ENCODE data around the gene DCP1A. TPM values are rescaled to one million over a fixed set of nuclear protein-coding genes. Genes with fewer than 3 reads are reported as not detected.

The DCP1A gene
- total RNA-seq, 1 donor from 2014 or later: 33.8 TPM

GRCh38 chr3:53239800-53240199 is 107.5 kb downstream of the DCP1A start:
- H3K36me3 Mint-ChIP-seq (ENCODE audit: low read depth, unreplicated experiment): peaks cover 16% of the 10 kb centered on the region
- no peak for DNase-seq (ENCODE audit: low spot score)
- H3K27me3 Mint-ChIP-seq (ENCODE audit: unreplicated experiment): peaks cover 2% of the 10 kb centered on the region
- no peak overlapping the region for H3K4me3 Mint-ChIP-seq (ENCODE audit: unreplicated experiment)
- TF ChIP-seq, protein P1, sequence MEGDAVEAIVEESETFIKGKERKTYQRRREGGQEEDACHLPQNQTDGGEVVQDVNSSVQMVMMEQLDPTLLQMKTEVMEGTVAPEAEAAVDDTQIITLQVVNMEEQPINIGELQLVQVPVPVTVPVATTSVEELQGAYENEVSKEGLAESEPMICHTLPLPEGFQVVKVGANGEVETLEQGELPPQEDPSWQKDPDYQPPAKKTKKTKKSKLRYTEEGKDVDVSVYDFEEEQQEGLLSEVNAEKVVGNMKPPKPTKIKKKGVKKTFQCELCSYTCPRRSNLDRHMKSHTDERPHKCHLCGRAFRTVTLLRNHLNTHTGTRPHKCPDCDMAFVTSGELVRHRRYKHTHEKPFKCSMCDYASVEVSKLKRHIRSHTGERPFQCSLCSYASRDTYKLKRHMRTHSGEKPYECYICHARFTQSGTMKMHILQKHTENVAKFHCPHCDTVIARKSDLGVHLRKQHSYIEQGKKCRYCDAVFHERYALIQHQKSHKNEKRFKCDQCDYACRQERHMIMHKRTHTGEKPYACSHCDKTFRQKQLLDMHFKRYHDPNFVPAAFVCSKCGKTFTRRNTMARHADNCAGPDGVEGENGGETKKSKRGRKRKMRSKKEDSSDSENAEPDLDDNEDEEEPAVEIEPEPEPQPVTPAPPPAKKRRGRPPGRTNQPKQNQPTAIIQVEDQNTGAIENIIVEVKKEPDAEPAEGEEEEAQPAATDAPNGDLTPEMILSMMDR (IDR thresholded peaks at IDR 0.05; ENCODE audit: unreplicated experiment): no peak
- peaks cover 20% of the 10 kb centered on the region for H3K4me1 Mint-ChIP-seq (ENCODE audit: unreplicated experiment)
- no peaks in the 10 kb centered on the region for H3K9me3 Mint-ChIP-seq (ENCODE audit: unreplicated experiment)
- H3K27ac Mint-ChIP-seq (ENCODE audit: unreplicated experiment): no peak overlapping the region

DNA sequence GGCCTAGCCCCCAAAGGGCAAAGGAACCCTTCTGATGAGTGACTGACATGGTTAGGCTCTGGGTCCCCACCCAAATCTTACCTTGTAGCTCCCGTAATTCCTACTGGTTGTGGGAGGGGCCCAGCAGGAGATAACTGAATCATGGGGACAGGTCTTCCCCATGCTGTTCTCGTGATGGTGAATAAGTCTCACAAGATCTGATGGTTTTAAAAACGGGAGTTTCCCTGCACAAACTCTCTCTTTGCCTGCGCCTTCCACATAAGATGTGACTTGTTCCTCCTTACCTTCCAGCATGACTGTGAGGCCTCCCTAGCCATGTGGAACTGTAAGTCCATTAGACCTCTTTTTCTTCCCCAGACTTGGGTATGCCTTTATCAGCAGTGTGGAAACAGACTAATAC is 108.5 kb downstream of the DCP1A start:
- Mint-ChIP-seq H3K36me3 (ENCODE audit: low read depth, unreplicated experiment) (peaks cover 16% of the 10 kb centered on the region), H3K27ac (ENCODE audit: unreplicated experiment) (no peak overlapping the region), H3K27me3 (ENCODE audit: unreplicated experiment) (no peaks in the 10 kb centered on the region), H3K4me1 (ENCODE audit: unreplicated experiment) (peaks cover 19% of the 10 kb centered on the region), H3K4me3 (ENCODE audit: unreplicated experiment) (no peak overlapping the region), H3K9me3 (ENCODE audit: unreplicated experiment) (no peaks in the 10 kb centered on the region)
- TF ChIP-seq, protein P1 (IDR thresholded peaks at IDR 0.05; ENCODE audit: unreplicated experiment): no peak
- DNase-seq (ENCODE audit: low spot score): no peak

- Mint-ChIP-seq H3K4me1 (ENCODE audit: unreplicated experiment) (peaks cover 19% of the 10 kb centered on the region), H3K36me3 (ENCODE audit: low read depth, unreplicated experiment) (peaks cover 20% of the 10 kb centered on the region), H3K4me3 (ENCODE audit: unreplicated experiment) (no peak overlapping the region), H3K27ac (ENCODE audit: unreplicated experiment) (no peak overlapping the region), H3K9me3 (ENCODE audit: unreplicated experiment) (no peaks in the 10 kb centered on the region), H3K27me3 (ENCODE audit: unreplicated experiment) (no peaks in the 10 kb centered on the region)
- TF ChIP-seq, protein P1 (IDR thresholded peaks at IDR 0.05; ENCODE audit: unreplicated experiment): no peak
- DNase-seq (ENCODE audit: low spot score): no peak
These were observed 109.1 kb downstream of the DCP1A start for GRCh38 chr3:53238051-53238850.

GRCh38 chr3:53236112-53236841 is 111.1 kb downstream of the DCP1A start:
- Mint-ChIP-seq H3K36me3 (ENCODE audit: low read depth, unreplicated experiment) (peaks cover 26% of the 10 kb centered on the region), H3K4me1 (ENCODE audit: unreplicated experiment) (peaks cover 15% of the 10 kb centered on the region), H3K27me3 (ENCODE audit: unreplicated experiment) (no peaks in the 10 kb centered on the region), H3K9me3 (ENCODE audit: unreplicated experiment) (no peaks in the 10 kb centered on the region), H3K27ac (ENCODE audit: unreplicated experiment) (peak overlapping the region; percentile 10), H3K4me3 (ENCODE audit: unreplicated experiment) (peak overlapping the region; percentile 67)
- TF ChIP-seq, protein P1 (IDR thresholded peaks at IDR 0.05; ENCODE audit: unreplicated experiment): no peak
- peak; percentile 49 for DNase-seq (ENCODE audit: low spot score)

GRCh38 chr3:53235545-53235944 is 111.8 kb downstream of the DCP1A start:
- Mint-ChIP-seq H3K36me3 (ENCODE audit: low read depth, unreplicated experiment) (peaks cover 29% of the 10 kb centered on the region), H3K9me3 (ENCODE audit: unreplicated experiment) (no peaks in the 10 kb centered on the region)

More at GRCh38 chr3:53235545-53235944, 111.8 kb downstream of the DCP1A start:
- TF ChIP-seq, protein P1 (IDR thresholded peaks at IDR 0.05; ENCODE audit: unreplicated experiment): no peak
- peaks cover 15% of the 10 kb centered on the region for H3K4me1 Mint-ChIP-seq (ENCODE audit: unreplicated experiment)
- no peaks in the 10 kb centered on the region for H3K27me3 Mint-ChIP-seq (ENCODE audit: unreplicated experiment)
- no peak overlapping the region for H3K27ac Mint-ChIP-seq (ENCODE audit: unreplicated experiment)
- no peak for DNase-seq (ENCODE audit: low spot score)
- peak overlapping the region; percentile 9 for H3K4me3 Mint-ChIP-seq (ENCODE audit: unreplicated experiment)

Measured in endothelial cell (in vitro differentiated cells).